HCT116 (cell line): ENCODE data around the gene ABCA6. TPM values are rescaled to one million over a fixed set of nuclear protein-coding genes. Genes with fewer than 3 reads are reported as not detected.

Experiments
- CBX3 ChIP-seq: IDR thresholded peaks from 2 replicates; pipeline ENCODE4 v1.6.1; 2012; ENCODE audit warnings: low read depth
- EGR1 ChIP-seq: IDR thresholded peaks from 2 replicates; pipeline ENCODE4 v1.6.1; 2012; ENCODE audit warnings: low read depth
- ELF1 ChIP-seq: IDR thresholded peaks from 2 replicates; pipeline ENCODE4 v1.6.1; 2012; ENCODE audit warnings: low read depth, borderline replicate concordance
- EZH2 ChIP-seq: fragments of 200-600 bp; sonication (generic); IDR thresholded peaks from 2 replicates; pipeline ENCODE4 v1.6.1; 2017; ENCODE audit warnings: antibody characterized with exemption, mixed run types
- FOSL1 ChIP-seq: IDR thresholded peaks from 2 replicates; pipeline ENCODE4 v1.6.1; 2012; ENCODE audit warnings: low read depth
- JUND ChIP-seq: IDR thresholded peaks from 2 replicates; pipeline ENCODE4 v1.6.1; 2012
- MAX ChIP-seq: IDR thresholded peaks from 2 replicates; pipeline ENCODE4 v1.6.1; 2012
- POLR2A ChIP-seq: IDR thresholded peaks from 2 replicates; pipeline ENCODE4 v1.7.0; 2011; ENCODE audit warnings: borderline replicate concordance; ENCODE audit not compliant: insufficient read depth, insufficient read length; ENCODE audit errors: extremely low read depth
- POLR2AphosphoS5 ChIP-seq: IDR thresholded peaks from 2 replicates; pipeline ENCODE4 v1.6.1; 2011; ENCODE audit warnings: mild to moderate bottlenecking, low read depth, low read length, moderate library complexity
- REST ChIP-seq: IDR thresholded peaks from 2 replicates; pipeline ENCODE4 v1.6.1; 2012; ENCODE audit warnings: low read depth
- SIN3A ChIP-seq: IDR thresholded peaks from 2 replicates; pipeline ENCODE4 v1.6.1; 2012; ENCODE audit warnings: low read depth
- SP1 ChIP-seq: IDR thresholded peaks from 2 replicates; pipeline ENCODE4 v1.6.1; 2012; ENCODE audit warnings: low read depth
- TCF7L2 ChIP-seq: IDR thresholded peaks from 2 replicates; pipeline ENCODE4 v1.7.0; 2011; ENCODE audit warnings: borderline replicate concordance, inconsistent platforms; ENCODE audit not compliant: insufficient read depth, insufficient read length; ENCODE audit errors: extremely low read depth
- ZFX ChIP-seq: fragments of 450-650 bp; IDR thresholded peaks from 2 replicates; pipeline ENCODE4 v1.6.1; 2017
- ZNF274 ChIP-seq: fragments of 200-500 bp; sonication (Bioruptor generic); IDR thresholded peaks from 2 replicates; pipeline ENCODE4 v1.6.1; 2014; ENCODE audit warnings: mild to moderate bottlenecking, low read depth, low read length, inconsistent platforms
- total RNA-seq: library from RNA; stranded (reverse); gene quantifications from one replicate; pipeline ENCODE4 v1.2.1, GENCODE V29; 2021; ENCODE audit not compliant: unreplicated experiment

The ABCA6 gene
- total RNA-seq, 1 experiment from 2014 or later, result 0.44 TPM

GRCh38 chr17:69175625-69176456 lies 34.1 kb upstream of the ABCA6 start (continued):
- no peak for TF ChIP-seq ZNF274
- peak; percentile 85 for TF ChIP-seq SP1
- no peak for TF ChIP-seq TCF7L2
- TF ChIP-seq REST, result no peak
- peak; percentile 29; the same call in 1 of the 2 replicates for TF ChIP-seq ELF1
- TF ChIP-seq POLR2A, result no peak
- peak; percentile 59 for TF ChIP-seq MAX
- peak; percentile 94 for TF ChIP-seq FOSL1
- no peak for TF ChIP-seq ZFX
- peak; percentile 85 for TF ChIP-seq CBX3
- peak; percentile 4; the same call in 1 of the 2 replicates for TF ChIP-seq SIN3A
- TF ChIP-seq JUND, result peak; percentile 90
- TF ChIP-seq POLR2AphosphoS5, result 0 out of 2 replicates have a peak, but pooled peaks have one; percentile 35
- no peak; the same call in 1 of the 2 replicates for TF ChIP-seq EGR1
- TF ChIP-seq EZH2, result no peak
